ENCODE results near the gene TYW5. TPM values are rescaled to one million over a fixed set of nuclear protein-coding genes. Genes with fewer than 3 reads are reported as not detected.

The TYW5 gene
- polyA plus RNA-seq, 3 donors: 1.5 to 3.5 (median 1.6) TPM

- Mint-ChIP-seq H3K9me3 (no peaks in the 10 kb centered on the region), H3K4me1 (peaks cover 13% of the 10 kb centered on the region), H3K27ac (no peak overlapping the region), H3K4me3 (no peak overlapping the region), H3K36me3 (peaks cover 71 to 75% of the 10 kb centered on the region in 2 donors), H3K27me3 (ENCODE audit: low read depth in 3 of 3) (no peaks in the 10 kb centered on the region)
- Histone ChIP-seq H3K9ac (ENCODE audit: insufficient read depth, low read length, poor library complexity, severe bottlenecking) (no peak overlapping the region), H3K79me2 (ENCODE audit: insufficient read depth, low read length) (peaks cover 17% of the 10 kb centered on the region), H3K36me3 (replicated peaks in 1 of 2; ENCODE audit: control insufficient read depth in 1 of 2, insufficient read depth in 2 of 2, low read length in 2 of 2) (peaks cover 77 to 94% of the 10 kb centered on the region in 2 donors), H3K4me3 (replicated peaks in 1 of 3; ENCODE audit: low read depth in 2 of 3, low read length in 3 of 3) (no peak overlapping the region), H2AFZ (ENCODE audit: insufficient read depth, low read depth, low read length, poor library complexity, severe bottlenecking) (no peak overlapping the region), H3K4me2 (replicated peaks; ENCODE audit: extremely low read depth, low read length, poor library complexity, severe bottlenecking) (no peak overlapping the region), H3K9me3 (replicated peaks in 1 of 2; ENCODE audit: control insufficient read depth in 1 of 2, insufficient read depth in 1 of 2, low read length in 2 of 2) (no peaks in the 10 kb centered on the region), H3K4me1 (ENCODE audit: control insufficient read depth in 1 of 2, insufficient read depth in 2 of 2, low read length in 2 of 2) (peaks cover 0 to 2% of the 10 kb centered on the region in 2 donors), H3K27me3 (ENCODE audit: control insufficient read depth in 2 of 2, insufficient read depth in 2 of 2, low read length in 2 of 2) (no peaks in the 10 kb centered on the region), H3K27ac (ENCODE audit: low read depth in 1 of 2, low read length in 2 of 2) (no peak overlapping the region), H4K20me1 (ENCODE audit: insufficient read depth, low read length) (peaks cover 4% of the 10 kb centered on the region)
- WGBS (ENCODE audit: insufficient coverage): 100% methylated on average over 2 of the region's 2 CpGs
- intact Hi-C loops (cut with micrococcal nuclease): no loop called here
- DNase-seq: no peak
- no peak for TF ChIP-seq CTCF (IDR thresholded peaks at IDR 0.05)
Observed at GRCh38 chr2:199962203-199962602, 6.9 kb upstream of the TYW5 start.

- Mint-ChIP-seq H3K27me3 (ENCODE audit: low read depth in 3 of 3) (no peaks in the 10 kb centered on the region), H3K4me3 (no peak overlapping the region), H3K4me1 (peaks cover 41% of the 10 kb centered on the region), H3K9me3 (no peaks in the 10 kb centered on the region), H3K27ac (peak overlapping the region in 1 of 7 donors; percentile 47), H3K36me3 (peaks cover 40 to 46% of the 10 kb centered on the region in 2 donors)
- Histone ChIP-seq H3K79me2 (ENCODE audit: insufficient read depth, low read length) (peaks cover 58% of the 10 kb centered on the region), H3K4me2 (replicated peaks; ENCODE audit: extremely low read depth, low read length, poor library complexity, severe bottlenecking) (no peak overlapping the region), H3K9me3 (replicated peaks in 1 of 2; ENCODE audit: control insufficient read depth in 1 of 2, insufficient read depth in 1 of 2, low read length in 2 of 2) (no peaks in the 10 kb centered on the region), H3K27me3 (ENCODE audit: control insufficient read depth in 2 of 2, insufficient read depth in 2 of 2, low read length in 2 of 2) (no peaks in the 10 kb centered on the region), H3K36me3 (replicated peaks in 1 of 2; ENCODE audit: control insufficient read depth in 1 of 2, insufficient read depth in 2 of 2, low read length in 2 of 2) (peaks cover 43 to 52% of the 10 kb centered on the region in 2 donors), H3K27ac (ENCODE audit: low read depth in 1 of 2, low read length in 2 of 2) (no peak overlapping the region), H4K20me1 (ENCODE audit: insufficient read depth, low read length) (peaks cover 4% of the 10 kb centered on the region), H3K4me1 (ENCODE audit: control insufficient read depth in 1 of 2, insufficient read depth in 2 of 2, low read length in 2 of 2) (peaks cover 22 to 32% of the 10 kb centered on the region in 2 donors), H3K4me3 (replicated peaks in 1 of 3; ENCODE audit: low read depth in 2 of 3, low read length in 3 of 3) (no peak overlapping the region), H3K9ac (ENCODE audit: insufficient read depth, low read length, poor library complexity, severe bottlenecking) (no peak overlapping the region), H2AFZ (ENCODE audit: insufficient read depth, low read depth, low read length, poor library complexity, severe bottlenecking) (no peak overlapping the region)
- no peak for TF ChIP-seq CTCF (IDR thresholded peaks at IDR 0.05)
- intact Hi-C loops (cut with micrococcal nuclease): no loop called here
- 100% methylated on average over 4 of the region's 4 CpGs for WGBS (ENCODE audit: insufficient coverage)
- no peak for DNase-seq
Observed at GRCh38 chr2:199958014-199958413, 2.7 kb upstream of the TYW5 start.

All from CD14-positive monocyte (primary cell).